ENCODE data around the gene TNFRSF19.

TNFRSF19 gene

DNA sequence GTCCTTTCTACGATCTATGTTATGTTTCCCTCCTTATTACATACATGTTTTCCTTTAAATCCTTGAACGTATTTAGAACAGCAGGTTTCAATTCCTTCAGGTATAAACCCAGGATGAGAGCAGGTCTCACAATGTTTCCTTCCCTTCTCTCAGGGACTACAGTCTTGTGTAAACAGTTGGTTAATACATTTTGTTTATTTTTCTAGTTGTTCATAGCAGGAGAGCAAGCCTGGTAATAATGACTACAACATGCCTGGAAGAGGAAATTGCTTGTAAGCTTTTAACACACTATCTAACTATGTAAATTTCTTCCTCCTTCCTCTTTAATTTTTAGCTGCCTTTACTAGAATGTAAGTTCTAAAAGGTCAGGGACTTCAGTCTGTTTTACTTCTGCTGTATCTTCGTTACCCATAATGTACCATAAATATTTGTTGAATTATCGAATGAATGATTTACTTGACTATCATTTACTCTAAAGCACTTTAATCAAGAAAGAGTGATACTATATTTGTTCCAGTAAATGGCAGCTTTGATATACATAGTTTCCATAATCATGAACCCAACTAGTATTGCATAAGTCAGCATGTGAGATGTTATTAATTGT is 28.9 kb upstream of the TNFRSF19 start:
- Histone ChIP-seq H2AFZ (ENCODE audit: low read depth) (no peak overlapping the region), H3K27ac (no peak overlapping the region), H3K4me3 (IDR thresholded peaks at IDR 0.05; ENCODE audit: insufficient read depth, low read depth, low read length) (no peak overlapping the region), H3K79me2 (ENCODE audit: insufficient read depth, low read depth) (no peaks in the 10 kb centered on the region), H3K36me3 (ENCODE audit: insufficient read depth) (no peaks in the 10 kb centered on the region), H3K27me3 (ENCODE audit: insufficient read depth, low read depth) (no peaks in the 10 kb centered on the region), H4K20me1 (ENCODE audit: insufficient read depth) (no peaks in the 10 kb centered on the region), H3K4me1 (ENCODE audit: low read depth, poor library complexity, severe bottlenecking) (no peaks in the 10 kb centered on the region), H3K9ac (no peak overlapping the region), H3K4me2 (no peak overlapping the region)
- TF ChIP-seq CTCF (conservative IDR thresholded peaks at IDR 0.05; ENCODE audit: low read depth, low read length), result no peak

GRCh38 chr13:23544668-23545067 is 25.5 kb upstream of the TNFRSF19 start:
- H3K4me1 ChIP-seq (ENCODE audit: low read depth, poor library complexity, severe bottlenecking), result no peaks in the 10 kb centered on the region
- no peak overlapping the region for H3K27ac ChIP-seq
- H3K79me2 ChIP-seq (ENCODE audit: insufficient read depth, low read depth), result no peaks in the 10 kb centered on the region
- no peaks in the 10 kb centered on the region for H4K20me1 ChIP-seq (ENCODE audit: insufficient read depth)
- no peak for TF ChIP-seq CTCF (conservative IDR thresholded peaks at IDR 0.05; ENCODE audit: low read depth, low read length)
- no peak overlapping the region for H2AFZ ChIP-seq (ENCODE audit: low read depth)
- H3K4me3 ChIP-seq (IDR thresholded peaks at IDR 0.05; ENCODE audit: insufficient read depth, low read depth, low read length), result no peak overlapping the region
- H3K27me3 ChIP-seq (ENCODE audit: insufficient read depth, low read depth), result no peaks in the 10 kb centered on the region
- H3K9ac ChIP-seq, result no peak overlapping the region
- no peak overlapping the region for H3K4me2 ChIP-seq
- H3K36me3 ChIP-seq (ENCODE audit: insufficient read depth), result no peaks in the 10 kb centered on the region

DNA sequence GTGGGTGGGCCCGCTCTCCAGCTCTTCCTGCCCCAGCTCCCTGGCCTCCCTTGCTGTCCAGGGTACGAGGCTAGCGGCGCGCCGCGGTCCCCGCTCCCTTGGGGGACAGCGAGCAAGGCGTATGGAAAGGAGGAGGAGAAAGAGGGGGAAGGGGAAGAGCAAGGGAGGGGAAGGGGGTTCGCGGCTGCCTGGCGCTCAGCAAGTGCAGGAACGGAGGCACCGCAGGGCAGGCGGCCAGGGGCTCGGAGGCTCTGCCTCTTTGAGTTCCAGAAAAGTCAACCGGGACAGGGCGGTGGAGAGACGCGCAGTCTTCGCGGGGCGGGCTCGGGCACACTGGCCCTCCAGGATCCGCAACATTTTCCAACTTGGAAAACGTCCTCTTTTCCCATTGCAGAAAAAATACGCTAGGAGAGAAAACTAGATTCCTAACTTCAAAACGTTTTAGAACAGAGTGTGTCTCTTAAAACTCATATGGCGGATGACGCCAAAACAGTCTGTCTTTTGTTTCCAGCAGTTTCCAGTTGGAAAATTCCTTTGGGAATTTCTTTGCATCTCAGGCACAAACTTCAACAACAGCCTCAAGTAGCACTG is 23.1 kb upstream of the TNFRSF19 start:
- Histone ChIP-seq H3K4me2 (no peak overlapping the region), H3K27me3 (ENCODE audit: insufficient read depth, low read depth) (no peaks in the 10 kb centered on the region), H2AFZ (ENCODE audit: low read depth) (no peak overlapping the region), H4K20me1 (ENCODE audit: insufficient read depth) (no peaks in the 10 kb centered on the region), H3K36me3 (ENCODE audit: insufficient read depth) (no peaks in the 10 kb centered on the region), H3K9ac (no peak overlapping the region), H3K79me2 (ENCODE audit: insufficient read depth, low read depth) (no peaks in the 10 kb centered on the region), H3K4me1 (ENCODE audit: low read depth, poor library complexity, severe bottlenecking) (no peaks in the 10 kb centered on the region), H3K27ac (no peak overlapping the region), H3K4me3 (IDR thresholded peaks at IDR 0.05; ENCODE audit: insufficient read depth, low read depth, low read length) (no peak overlapping the region)
- TF ChIP-seq CTCF (conservative IDR thresholded peaks at IDR 0.05; ENCODE audit: low read depth, low read length), result no peak

- no peaks in the 10 kb centered on the region for H4K20me1 ChIP-seq (ENCODE audit: insufficient read depth)
- H2AFZ ChIP-seq (ENCODE audit: low read depth), result no peak overlapping the region
- H3K27ac ChIP-seq, result no peak overlapping the region
- no peaks in the 10 kb centered on the region for H3K36me3 ChIP-seq (ENCODE audit: insufficient read depth)
- no peaks in the 10 kb centered on the region for H3K27me3 ChIP-seq (ENCODE audit: insufficient read depth, low read depth)
- no peaks in the 10 kb centered on the region for H3K4me1 ChIP-seq (ENCODE audit: low read depth, poor library complexity, severe bottlenecking)
- H3K4me3 ChIP-seq (IDR thresholded peaks at IDR 0.05; ENCODE audit: insufficient read depth, low read depth, low read length), result no peak overlapping the region
- H3K4me2 ChIP-seq, result no peak overlapping the region
- no peaks in the 10 kb centered on the region for H3K79me2 ChIP-seq (ENCODE audit: insufficient read depth, low read depth)
- no peak for TF ChIP-seq CTCF (conservative IDR thresholded peaks at IDR 0.05; ENCODE audit: low read depth, low read length)
- no peak overlapping the region for H3K9ac ChIP-seq
These were observed 20.5 kb upstream of the TNFRSF19 start for GRCh38 chr13:23549724-23550123.
